A549 (cell line): ENCODE data around the gene SSMEM1. TPM values are rescaled to one million over a fixed set of nuclear protein-coding genes. Genes with fewer than 3 reads are reported as not detected.

Source experiments
- ATAC-seq, 2 experiments: fragments of 200-7000 bp in 1 of 2; fragments of >200 bp in 1 of 2; cut with Nextera tagmentation in 1 of 2; cut with Tn5 transposase in 1 of 2; 3 replicates each; pipeline versions ENCODE4 v1.8.0 to v1.9.1; 2018 to 2020; ENCODE audit warnings: mild to moderate bottlenecking in 1 of 2, moderate library complexity in 1 of 2
- CTCF ChIA-PET: fragments of 300-600 bp; sonication (Branson Sonifier 250); formaldehyde crosslinking; extraction: SDS; loops from one replicate; lab custom pipeline; 2021; ENCODE audit warnings: antibody characterized with exemption, inconsistent platforms; lab: Yijun Ruan, JAX
- POLR2A ChIA-PET: fragments of 350-600 bp; formaldehyde crosslinking; extraction: SDS; loops from one replicate; lab custom pipeline; 2021; ENCODE audit warnings: antibody characterized with exemption, inconsistent platforms; lab: Yijun Ruan, JAX
- DNase-seq, 2 experiments: peaks; one replicate each; pipeline versions ENCODE4 v3.0.0 to v3.0.0-alpha.2; 2011 to 2016; ENCODE audit warnings: low read depth in 1 of 2, low spot score in 1 of 2
- FAIRE-seq: peaks from 2 replicates; lab custom pipeline; 2011; peaks lifted over from hg19 to GRCh38; lab: Jason Lieb, UNC
- H3K27ac ChIP-seq, 2 experiments: fragments of >200 bp; sonication (Bioruptor Twin); formaldehyde crosslinking; 3 replicates each; pipeline ENCODE4 v1.5.1; 2016 to 2017
- H3K4me1 ChIP-seq: fragments of >200 bp; sonication (Bioruptor Twin); formaldehyde crosslinking; 3 replicates; pipeline ENCODE4 v1.6.1; 2016
- H3K4me2 ChIP-seq: fragments of >200 bp; sonication (Bioruptor Twin); formaldehyde crosslinking; 3 replicates; pipeline ENCODE4 v1.6.1; 2016
- H3K4me3 ChIP-seq: fragments of >200 bp; sonication (Bioruptor Twin); formaldehyde crosslinking; 3 replicates; pipeline ENCODE4 v1.5.1; 2016
- H3K9me3 ChIP-seq: fragments of >200 bp; sonication (Bioruptor Twin); formaldehyde crosslinking; 3 replicates; pipeline ENCODE4 v1.6.1; 2016
- CHD4 ChIP-seq: fragments of 200-600 bp; sonication (generic); IDR thresholded peaks from 2 replicates; pipeline ENCODE4 v1.6.1; 2016; ENCODE audit warnings: antibody characterized with exemption, mild to moderate bottlenecking, borderline replicate concordance
- EHMT2 ChIP-seq: fragments of 200-600 bp; sonication (generic); IDR thresholded peaks from 2 replicates; pipeline ENCODE4 v1.6.1; 2016; ENCODE audit warnings: antibody characterized with exemption, low read depth, mild to moderate bottlenecking, moderate library complexity
- EP300 ChIP-seq, 2 experiments: fragments of >200 bp; sonication (Bioruptor Twin); formaldehyde crosslinking; IDR thresholded peaks; 2 replicates in 1 of 2; 3 replicates in 1 of 2; pipeline ENCODE4 v1.6.1; 2016 to 2017
- ESRRA ChIP-seq: fragments of 150-350 bp; IDR thresholded peaks from 2 replicates; pipeline ENCODE4 v1.6.1; 2014; ENCODE audit warnings: mild to moderate bottlenecking, low read length, borderline replicate concordance
- GATA3 ChIP-seq: IDR thresholded peaks from 2 replicates; pipeline ENCODE4 v1.6.1; 2012; ENCODE audit warnings: borderline replicate concordance
- JUNB ChIP-seq: fragments of >200 bp; sonication (Bioruptor Twin); formaldehyde crosslinking; IDR thresholded peaks from 2 replicates; pipeline ENCODE4 v1.6.1; 2016
- KDM1A ChIP-seq: fragments of 200-600 bp; sonication (generic); IDR thresholded peaks from 2 replicates; pipeline ENCODE4 v1.6.1; 2016; ENCODE audit warnings: low read depth, mild to moderate bottlenecking
- MAFK ChIP-seq: fragments of 450-650 bp; IDR thresholded peaks from 2 replicates; pipeline ENCODE4 v1.6.1; 2014; ENCODE audit not compliant: partially characterized antibody
- NPAS2 ChIP-seq: fragments of 250-450 bp; sonication (Bioruptor Pico); IDR thresholded peaks from 2 replicates; pipeline ENCODE4 v1.8.0; 2022; ENCODE audit warnings: mild to moderate bottlenecking, moderate library complexity, borderline replicate concordance
- PHF8 ChIP-seq: fragments of 200-600 bp; sonication (generic); IDR thresholded peaks from 2 replicates; pipeline ENCODE4 v1.6.1; 2016; ENCODE audit warnings: low read depth, mild to moderate bottlenecking, antibody characterized with exemption, moderate library complexity, borderline replicate concordance
- POLR2A ChIP-seq: IDR thresholded peaks from 2 replicates; pipeline ENCODE4 v1.6.1; 2012; ENCODE audit warnings: mild to moderate bottlenecking, low read length
- RAD21 ChIP-seq, 2 experiments: fragments of >200 bp in 1 of 2; sonication (Bioruptor Twin) in 1 of 2; formaldehyde crosslinking in 1 of 2; IDR thresholded peaks in 1 of 2; conservative IDR thresholded peaks in 1 of 2; 2 replicates in 1 of 2; 3 replicates in 1 of 2; pipeline ENCODE4 v1.6.1; 2012 to 2018; ENCODE audit warnings: inconsistent platforms in 1 of 2
- RCOR1 ChIP-seq: fragments of 150-350 bp; IDR thresholded peaks from 2 replicates; pipeline ENCODE4 v1.6.1; 2014; ENCODE audit warnings: antibody characterized with exemption, low read length, low read depth
- RNF2 ChIP-seq: fragments of 200-600 bp; sonication (generic); IDR thresholded peaks from 2 replicates; pipeline ENCODE4 v1.6.1; 2016; ENCODE audit warnings: low read depth, mild to moderate bottlenecking, antibody characterized with exemption, moderate library complexity, borderline replicate concordance
- SMC3 ChIP-seq: fragments of >200 bp; sonication (Bioruptor Twin); formaldehyde crosslinking; IDR thresholded peaks from 3 replicates; pipeline ENCODE4 v1.6.1; 2018; ENCODE audit warnings: inconsistent platforms
- SREBF2 ChIP-seq: fragments of 450-650 bp; IDR thresholded peaks from 2 replicates; pipeline ENCODE4 v1.6.1; 2014; ENCODE audit warnings: mild to moderate bottlenecking, moderate library complexity
- TFCP2L1 ChIP-seq: fragments of 250-450 bp; sonication (Bioruptor Pico); IDR thresholded peaks from 2 replicates; pipeline ENCODE4 v1.5.0; 2021; ENCODE audit warnings: mild to moderate bottlenecking
- ZNF302 ChIP-seq: fragments of 250-450 bp; sonication (Bioruptor Pico); IDR thresholded peaks from 2 replicates; pipeline ENCODE4 v1.9.0; 2021; ENCODE audit warnings: inconsistent platforms, mild to moderate bottlenecking, moderate library complexity
- WGBS: methylation state at CpG from one replicate; pipeline ENCODE4 v1.1.6; 2017; ENCODE audit errors: missing lambda C conversion rate; 5-methylcytosine and 5-hydroxymethylcytosine counted together
- polyA plus RNA-seq, 4 experiments: library from polyadenylated mRNA; depleted of rRNA in 3 of 4; stranded (reverse); fragments of >200 nt; fragmentation: RNase III in 1 of 4; extraction: RNeasy Plus Mini Kit Qiagen cat#74134 plus additional on column Dnase treatment in 1 of 4; gene quantifications; 2 replicates in 3 of 4; 3 replicates in 1 of 4; pipeline ENCODE4 v1.2.3, GENCODE V29; 2011 to 2017
- TF ChIP-seq, protein P1 (sequence below): fragments of >200 bp; sonication (Bioruptor Twin); formaldehyde crosslinking; IDR thresholded peaks from 3 replicates; pipeline ENCODE4 v1.5.1; 2016
- TF ChIP-seq, protein P2 (sequence below): IDR thresholded peaks from 2 replicates; pipeline ENCODE4 v1.6.1; 2012
- TF ChIP-seq, protein P3 (sequence below): fragments of 150-350 bp; IDR thresholded peaks from 2 replicates; pipeline ENCODE4 v1.6.1; 2014; ENCODE audit warnings: low read depth, mild to moderate bottlenecking, low read length
- TF ChIP-seq, protein P4 (sequence below): fragments of >200 bp; sonication (Bioruptor Twin); formaldehyde crosslinking; IDR thresholded peaks from 3 replicates; pipeline ENCODE4 v1.6.1; 2016
- TF ChIP-seq, protein P5 (sequence below): IDR thresholded peaks from 2 replicates; pipeline ENCODE4 v1.6.1; 2012; ENCODE audit warnings: low read depth, borderline replicate concordance

The SSMEM1 gene
- polyA plus RNA-seq, 2 of the 4 experiments (the other 2 are of a cell fraction), result not detected

DNA sequence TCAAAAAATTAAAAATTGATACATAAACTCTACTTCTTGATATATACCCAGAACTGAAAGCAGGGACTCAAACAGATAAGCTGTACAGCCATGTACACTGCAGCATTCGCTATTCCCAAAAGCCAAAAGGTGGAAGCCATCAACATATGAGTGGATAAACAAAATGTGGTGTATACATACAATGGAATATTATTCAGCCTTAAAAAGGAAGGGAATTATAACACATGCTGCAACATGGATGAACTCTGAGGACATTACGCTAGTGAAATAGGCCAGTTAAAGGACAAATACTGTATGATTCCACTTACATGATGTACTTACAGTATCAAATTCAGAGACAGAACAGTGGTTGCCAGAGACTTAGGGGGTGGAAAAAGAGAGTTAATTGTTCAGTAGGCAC is 10.6 kb upstream of the SSMEM1 start:
- ChIA-PET CTCF (interaction anchor here (1.0 kb wide), 1 partner anchor 127 kb away, joined by 3 read pairs; the partner anchor contains the start of gene KLHDC10), POLR2A (no interaction called here)
- Histone ChIP-seq H3K4me1 (no peaks in the 10 kb centered on the region), H3K9me3 (no peaks in the 10 kb centered on the region), H3K4me3 (no peak overlapping the region), H3K27ac (no peak overlapping the region), H3K4me2 (no peak overlapping the region)
- 44% methylated on average over 2 of the region's 2 CpGs for WGBS
- ATAC-seq (no peak), FAIRE-seq (no peak), DNase-seq (no peak)
- TF ChIP-seq, protein P1, sequence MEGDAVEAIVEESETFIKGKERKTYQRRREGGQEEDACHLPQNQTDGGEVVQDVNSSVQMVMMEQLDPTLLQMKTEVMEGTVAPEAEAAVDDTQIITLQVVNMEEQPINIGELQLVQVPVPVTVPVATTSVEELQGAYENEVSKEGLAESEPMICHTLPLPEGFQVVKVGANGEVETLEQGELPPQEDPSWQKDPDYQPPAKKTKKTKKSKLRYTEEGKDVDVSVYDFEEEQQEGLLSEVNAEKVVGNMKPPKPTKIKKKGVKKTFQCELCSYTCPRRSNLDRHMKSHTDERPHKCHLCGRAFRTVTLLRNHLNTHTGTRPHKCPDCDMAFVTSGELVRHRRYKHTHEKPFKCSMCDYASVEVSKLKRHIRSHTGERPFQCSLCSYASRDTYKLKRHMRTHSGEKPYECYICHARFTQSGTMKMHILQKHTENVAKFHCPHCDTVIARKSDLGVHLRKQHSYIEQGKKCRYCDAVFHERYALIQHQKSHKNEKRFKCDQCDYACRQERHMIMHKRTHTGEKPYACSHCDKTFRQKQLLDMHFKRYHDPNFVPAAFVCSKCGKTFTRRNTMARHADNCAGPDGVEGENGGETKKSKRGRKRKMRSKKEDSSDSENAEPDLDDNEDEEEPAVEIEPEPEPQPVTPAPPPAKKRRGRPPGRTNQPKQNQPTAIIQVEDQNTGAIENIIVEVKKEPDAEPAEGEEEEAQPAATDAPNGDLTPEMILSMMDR, result no peak
- TF ChIP-seq, protein P2, sequence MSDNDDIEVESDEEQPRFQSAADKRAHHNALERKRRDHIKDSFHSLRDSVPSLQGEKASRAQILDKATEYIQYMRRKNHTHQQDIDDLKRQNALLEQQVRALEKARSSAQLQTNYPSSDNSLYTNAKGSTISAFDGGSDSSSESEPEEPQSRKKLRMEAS, result no peak
- TF ChIP-seq, protein P3, sequence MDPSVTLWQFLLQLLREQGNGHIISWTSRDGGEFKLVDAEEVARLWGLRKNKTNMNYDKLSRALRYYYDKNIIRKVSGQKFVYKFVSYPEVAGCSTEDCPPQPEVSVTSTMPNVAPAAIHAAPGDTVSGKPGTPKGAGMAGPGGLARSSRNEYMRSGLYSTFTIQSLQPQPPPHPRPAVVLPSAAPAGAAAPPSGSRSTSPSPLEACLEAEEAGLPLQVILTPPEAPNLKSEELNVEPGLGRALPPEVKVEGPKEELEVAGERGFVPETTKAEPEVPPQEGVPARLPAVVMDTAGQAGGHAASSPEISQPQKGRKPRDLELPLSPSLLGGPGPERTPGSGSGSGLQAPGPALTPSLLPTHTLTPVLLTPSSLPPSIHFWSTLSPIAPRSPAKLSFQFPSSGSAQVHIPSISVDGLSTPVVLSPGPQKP, result no peak
- no peak for TF ChIP-seq RCOR1

DNA sequence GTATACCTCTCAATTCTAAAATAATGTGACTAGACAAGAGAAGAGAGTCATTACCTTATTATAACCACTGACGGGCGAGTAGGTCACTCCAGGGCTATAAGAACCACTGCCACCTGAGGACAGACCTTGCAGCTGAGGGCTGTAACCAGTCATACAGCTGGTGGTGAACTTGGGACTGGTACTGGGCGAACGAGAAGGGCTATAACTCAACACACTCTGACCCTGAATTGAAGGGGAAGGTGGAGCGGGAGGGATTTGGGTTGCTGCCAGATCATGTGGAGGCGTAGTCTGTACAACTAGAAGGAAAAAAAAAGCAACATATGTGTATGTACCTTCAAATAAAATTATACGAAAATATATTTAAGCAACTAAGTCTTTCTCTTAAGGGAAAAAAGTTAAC is 5.9 kb upstream of the SSMEM1 start:
- no peak for FAIRE-seq
- peaks cover 9% of the 10 kb centered on the region; the same call in 2 of the 3 replicates for H3K4me1 ChIP-seq
- no peak overlapping the region for H3K4me2 ChIP-seq
- no peak for ATAC-seq
- TF ChIP-seq, protein P4, sequence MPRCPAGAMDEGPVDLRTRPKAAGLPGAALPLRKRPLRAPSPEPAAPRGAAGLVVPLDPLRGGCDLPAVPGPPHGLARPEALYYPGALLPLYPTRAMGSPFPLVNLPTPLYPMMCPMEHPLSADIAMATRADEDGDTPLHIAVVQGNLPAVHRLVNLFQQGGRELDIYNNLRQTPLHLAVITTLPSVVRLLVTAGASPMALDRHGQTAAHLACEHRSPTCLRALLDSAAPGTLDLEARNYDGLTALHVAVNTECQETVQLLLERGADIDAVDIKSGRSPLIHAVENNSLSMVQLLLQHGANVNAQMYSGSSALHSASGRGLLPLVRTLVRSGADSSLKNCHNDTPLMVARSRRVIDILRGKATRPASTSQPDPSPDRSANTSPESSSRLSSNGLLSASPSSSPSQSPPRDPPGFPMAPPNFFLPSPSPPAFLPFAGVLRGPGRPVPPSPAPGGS, result no peak
- no peak for TF ChIP-seq NPAS2 (CRISPR knock-in tag)
- WGBS, result 94% methylated on average over 7 of the region's 7 CpGs
- no peak overlapping the region for H3K27ac ChIP-seq
- no peaks in the 10 kb centered on the region for H3K9me3 ChIP-seq
- no peak overlapping the region for H3K4me3 ChIP-seq
- ChIA-PET POLR2A (no interaction called here), CTCF (interaction anchor here (0.7 kb wide), 1 partner anchor 15 kb away, joined by 3 read pairs; no protein-coding TSS in a partner anchor)
- no peak for DNase-seq

DNA sequence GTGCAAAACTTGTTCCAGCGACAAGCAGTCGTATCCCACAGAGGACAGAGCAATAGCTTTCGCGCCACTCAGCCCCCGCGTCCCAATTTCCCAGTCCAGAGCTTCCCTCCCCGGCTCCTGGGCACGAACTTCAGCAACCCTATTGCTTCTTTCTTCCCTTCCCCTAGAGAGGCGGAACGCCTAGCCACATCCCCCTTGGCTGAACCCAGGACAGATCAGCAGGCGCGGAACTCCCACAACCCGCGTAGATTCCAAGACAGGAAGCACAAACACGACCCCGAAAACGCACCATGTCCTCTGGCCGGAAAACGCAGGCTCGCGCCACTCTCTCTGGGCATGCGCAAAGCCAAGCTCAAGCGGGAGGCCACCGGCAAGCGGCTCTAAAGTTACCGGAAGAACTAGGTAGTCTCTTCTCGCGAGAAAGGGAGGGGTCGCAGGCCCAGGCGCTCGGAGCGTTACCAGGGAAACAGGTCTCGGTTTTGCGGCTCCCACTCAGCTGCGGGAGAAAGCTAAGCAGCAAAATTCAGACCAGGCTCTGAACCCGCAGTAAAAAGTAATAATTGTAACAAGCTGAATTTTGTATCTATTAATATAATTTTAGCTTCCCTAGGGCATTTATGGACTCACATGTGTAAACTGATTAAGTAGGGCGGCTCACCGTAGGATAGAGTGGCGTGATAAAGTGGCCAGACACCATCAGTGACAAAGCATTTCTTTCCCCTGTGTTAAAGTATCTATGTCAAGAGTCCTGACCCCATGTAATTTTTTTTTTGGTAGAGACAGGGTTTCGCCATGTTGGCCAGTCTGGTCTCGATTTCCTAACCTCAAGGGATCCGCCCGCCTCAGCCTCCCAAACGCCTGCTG is 2.3 kb upstream of the SSMEM1 start, which contains the start of gene TMEM209:
Gene TMEM209 (minus strand): TSS at position 323 of the 864 bp plus-strand sequence. CDS start 31 bp downstream, at position 292.
- peak within 1 kb of the TSS; percentile 88 for H3K4me3 ChIP-seq
- ATAC-seq (peak; percentile 96), FAIRE-seq (peak; percentile 93), DNase-seq (peak; percentile 86 to 97)
- peaks cover 9% of the 10 kb centered on the region; the same call in 2 of the 3 replicates for H3K4me1 ChIP-seq
- H3K9me3 ChIP-seq, result no peaks in the 10 kb centered on the region
- H3K4me2 ChIP-seq, result peak within 1 kb of the TSS; percentile 81
- H3K27ac ChIP-seq, result peak within 1 kb of the TSS; percentile 94 to 96
- ChIA-PET CTCF (interaction anchor here (0.6 to 1.4 kb wide), 5 partner anchors 9 to 294 kb away, joined by 3 to 5 read pairs (median 3); no protein-coding TSS in a partner anchor), POLR2A (interaction anchor here (0.6 to 1.5 kb wide), 19 partner anchors 9 to 575 kb away, joined by 3 to 12 read pairs (median 4); partner anchors contain the start of genes CEP41 and KLHDC10)
- 17% methylated on average over 40 of the region's 44 CpGs for WGBS
- TF ChIP-seq CHD4 (no peak), RNF2 (no peak), PHF8 (peak; percentile 75; the same call in 1 of the 2 replicates), KDM1A (no peak), GATA3 (peak; percentile 63; the same call in 1 of the 2 replicates), JUNB (no peak), ZNF302 (CRISPR knock-in tag) (no peak), EHMT2 (no peak), SMC3 (0 out of 3 replicates have a peak, but pooled peaks have one; percentile 8), POLR2A (peak; percentile 93), EP300 (IDR thresholded peaks at IDR 0.05) (no peak), SREBF2 (no peak), ESRRA (no peak), RAD21 (conservative IDR thresholded peaks at IDR 0.05 in 1 of 2, IDR thresholded peaks at IDR 0.05 in 1 of 2) (peak in 1 of 2 experiments; percentile 27; a peak in 1 of 5 replicates), TFCP2L1 (CRISPR knock-in tag) (no peak), MAFK (no peak)
- TF ChIP-seq, protein P2, result peak; percentile 85
- TF ChIP-seq, protein P3, result no peak
- TF ChIP-seq, protein P5, sequence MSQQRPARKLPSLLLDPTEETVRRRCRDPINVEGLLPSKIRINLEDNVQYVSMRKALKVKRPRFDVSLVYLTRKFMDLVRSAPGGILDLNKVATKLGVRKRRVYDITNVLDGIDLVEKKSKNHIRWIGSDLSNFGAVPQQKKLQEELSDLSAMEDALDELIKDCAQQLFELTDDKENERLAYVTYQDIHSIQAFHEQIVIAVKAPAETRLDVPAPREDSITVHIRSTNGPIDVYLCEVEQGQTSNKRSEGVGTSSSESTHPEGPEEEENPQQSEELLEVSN, result peak; percentile 34; the same call in 1 of the 2 replicates
